HG02970 (cell line): Measurements from ENCODE around the gene OSM.
A peak's percentile ranks its signal among the peaks of the same experiment; 100 is the strongest.

Experiments used
- ATAC-seq: cut with Tn5 transposase; IDR thresholded peaks from one replicate; pipeline ENCODE4 v1.9.1; 2021; ENCODE audit warnings: mild to moderate bottlenecking, moderate library complexity, moderate number of reproducible peaks; ENCODE audit not compliant: unreplicated experiment, low FRiP score

Gene OSM

DNA sequence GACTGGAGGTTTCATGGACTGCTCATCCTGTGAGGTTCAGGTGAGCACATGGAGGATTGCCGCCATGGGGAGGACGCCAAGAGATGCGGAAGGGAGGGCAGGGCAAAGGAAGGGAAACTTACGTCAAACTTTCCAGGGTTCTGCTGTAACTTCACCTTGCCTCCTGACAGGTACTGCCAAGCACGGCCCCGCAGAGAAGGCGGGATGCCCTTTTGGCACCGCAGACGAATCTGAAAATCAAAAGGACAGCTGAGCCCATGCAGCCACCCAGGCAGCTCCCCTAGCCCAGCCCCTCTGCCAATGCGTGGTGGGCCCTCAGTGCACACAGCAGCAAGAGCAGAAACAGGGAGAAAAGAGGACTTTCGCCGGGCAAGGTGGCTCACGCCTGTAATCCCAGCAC is 32.7 kb upstream of the OSM start:
- no peak for ATAC-seq

GRCh38 chr22:30297991-30298701 is 31.5 kb upstream of the OSM start:
- no peak for ATAC-seq

GRCh38 chr22:30297276-30297990 is 30.8 kb upstream of the OSM start:
- no peak for ATAC-seq

DNA sequence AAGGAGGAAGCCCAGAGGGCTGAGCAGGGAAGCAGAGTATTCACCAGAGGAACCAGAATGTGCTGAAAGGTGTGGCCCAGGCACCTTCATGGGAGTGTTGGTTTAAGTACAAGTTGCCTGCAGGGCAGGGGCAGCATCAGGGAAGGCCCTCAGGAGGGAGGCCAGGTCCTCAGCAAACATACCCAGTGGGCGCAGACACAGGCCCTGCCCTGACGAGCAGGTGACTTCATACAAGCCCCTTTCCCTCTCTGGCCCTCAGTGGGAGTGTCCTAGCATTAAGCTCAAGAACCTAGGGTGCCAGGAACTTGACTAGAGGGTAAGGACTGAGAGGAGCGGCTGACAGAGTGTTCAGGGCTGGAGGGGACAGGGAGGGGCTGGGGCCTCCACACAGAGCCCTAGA is 30.2 kb upstream of the OSM start:
- no peak for ATAC-seq

DNA sequence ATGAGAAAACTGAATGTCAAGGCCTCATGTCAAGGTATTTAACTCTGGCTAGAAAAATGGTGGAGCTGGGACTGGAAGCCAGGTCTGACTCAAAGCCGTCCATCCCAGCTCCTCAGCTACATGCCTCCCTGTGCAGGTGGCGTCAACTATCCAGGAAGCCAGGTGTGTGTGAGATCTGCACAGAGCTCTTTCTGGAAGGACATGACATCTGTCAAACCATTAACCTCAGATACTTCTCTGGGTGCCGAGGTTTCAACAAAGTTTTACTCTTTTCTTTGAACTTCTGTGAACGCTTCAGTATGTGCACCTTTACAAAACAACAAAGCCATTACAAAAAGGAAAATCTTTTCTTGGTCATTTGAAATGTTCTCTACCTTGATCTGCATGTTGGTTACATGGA is 29.7 kb upstream of the OSM start:
- no peak for ATAC-seq

DNA sequence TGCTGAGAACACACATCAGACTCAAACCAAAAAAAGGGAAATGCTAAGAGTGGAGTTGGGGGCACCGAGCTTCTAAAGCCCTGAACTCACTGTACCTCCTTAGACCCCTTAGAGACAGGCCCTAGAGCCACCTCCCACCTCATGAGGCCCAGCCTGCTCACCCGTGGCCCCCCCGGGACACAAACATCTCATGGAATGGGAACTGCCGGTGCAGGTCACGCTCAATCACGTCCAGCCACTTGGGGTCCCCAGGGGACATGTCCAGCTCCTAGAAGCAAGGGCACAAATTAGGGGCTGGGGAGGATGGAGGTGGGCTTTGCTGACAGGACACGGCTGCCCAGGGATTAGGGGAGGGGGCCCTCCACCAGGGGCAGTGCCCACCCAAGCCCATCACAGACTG is 28.9 kb upstream of the OSM start:
- no peak for ATAC-seq

GRCh38 chr22:30294830-30295229 is 28.2 kb upstream of the OSM start:
- no peak for ATAC-seq

GRCh38 chr22:30294066-30294465 is 27.4 kb upstream of the OSM start:
- ATAC-seq, result no peak

DNA sequence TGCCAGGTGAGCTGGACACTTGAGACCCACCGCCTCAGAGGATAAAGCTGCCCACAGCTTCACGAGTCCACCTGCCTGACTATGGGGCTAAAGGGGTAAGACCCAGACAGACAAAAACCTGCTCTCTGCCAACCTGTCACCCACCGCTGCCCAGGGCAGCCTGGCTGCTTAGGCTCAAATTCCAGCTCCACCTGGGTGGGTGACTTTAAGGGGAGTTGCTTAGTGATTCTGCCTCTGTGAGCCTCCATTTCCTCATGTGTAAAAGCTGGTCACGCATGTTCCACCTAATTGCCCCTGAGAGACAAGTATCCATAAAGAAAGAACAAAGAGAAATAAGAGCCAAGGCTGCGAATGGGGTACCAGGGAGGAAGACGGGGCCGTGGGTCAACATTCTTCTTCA is 26.4 kb upstream of the OSM start:
- ATAC-seq, result no peak

DNA sequence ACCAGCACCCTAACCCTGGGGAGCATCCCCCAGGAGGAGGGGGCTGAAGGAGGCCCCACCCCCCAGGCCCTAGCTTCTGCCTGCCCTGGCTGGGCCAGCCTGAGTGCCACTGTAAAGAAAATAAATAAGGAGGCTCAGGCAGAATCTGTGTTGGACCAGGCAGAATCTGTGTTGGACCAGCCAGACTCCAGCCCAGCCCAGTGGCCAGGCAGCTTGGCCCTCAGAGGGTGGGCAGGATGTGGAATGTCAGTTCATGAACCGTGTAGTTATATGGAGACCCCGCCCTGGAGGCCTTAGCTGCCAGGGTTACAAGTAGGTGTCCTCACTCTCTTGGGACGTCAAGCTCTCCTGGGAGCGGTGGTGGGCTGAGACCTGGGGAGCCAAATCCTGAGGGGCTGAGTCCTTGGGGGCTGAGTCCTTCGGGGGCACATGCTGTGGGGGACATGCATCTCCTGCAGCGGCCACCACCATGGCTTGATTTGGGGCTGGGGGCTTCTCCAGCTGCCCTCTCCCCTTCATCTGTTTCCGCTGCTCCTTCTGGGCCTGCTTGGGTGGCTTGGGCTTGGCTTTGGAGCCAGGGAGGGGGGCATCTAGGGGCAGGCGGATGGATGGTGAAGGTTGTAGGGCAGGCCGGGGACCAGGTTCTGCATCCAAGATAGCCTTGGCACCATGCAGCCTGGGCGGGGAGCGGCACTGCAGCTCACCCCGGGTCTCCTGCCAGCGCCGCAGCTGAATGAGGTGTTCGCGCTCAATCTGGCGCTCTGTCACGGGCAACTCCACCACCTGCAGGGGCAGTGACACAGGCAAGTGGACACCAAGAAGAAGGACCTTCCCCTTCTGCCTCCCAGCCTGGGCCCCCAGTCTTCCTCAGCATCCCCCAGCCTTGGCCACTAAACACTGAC is 25.7 kb upstream of the OSM start:
- ATAC-seq, result no peak

- no peak for ATAC-seq
These were observed 24.6 kb upstream of the OSM start for GRCh38 chr22:30291058-30291892.

GRCh38 chr22:30290342-30291057 is 23.8 kb upstream of the OSM start:
- no peak for ATAC-seq

GRCh38 chr22:30289980-30290313 is 23.3 kb upstream of the OSM start:
- no peak for ATAC-seq

- ATAC-seq, result peak; percentile 65
These were observed 22.7 kb upstream of the OSM start, which contains the start of gene CASTOR1 for GRCh38 chr22:30289141-30289979. TSS of gene CASTOR1 (minus strand) at chr22:30289505. CDS start at chr22:30289497, 8 bp downstream.

- no peak for ATAC-seq
These were observed 21.9 kb upstream of the OSM start for GRCh38 chr22:30288419-30289140.

- no peak for ATAC-seq
These were observed 21.2 kb upstream of the OSM start for GRCh38 chr22:30287648-30288418.

DNA sequence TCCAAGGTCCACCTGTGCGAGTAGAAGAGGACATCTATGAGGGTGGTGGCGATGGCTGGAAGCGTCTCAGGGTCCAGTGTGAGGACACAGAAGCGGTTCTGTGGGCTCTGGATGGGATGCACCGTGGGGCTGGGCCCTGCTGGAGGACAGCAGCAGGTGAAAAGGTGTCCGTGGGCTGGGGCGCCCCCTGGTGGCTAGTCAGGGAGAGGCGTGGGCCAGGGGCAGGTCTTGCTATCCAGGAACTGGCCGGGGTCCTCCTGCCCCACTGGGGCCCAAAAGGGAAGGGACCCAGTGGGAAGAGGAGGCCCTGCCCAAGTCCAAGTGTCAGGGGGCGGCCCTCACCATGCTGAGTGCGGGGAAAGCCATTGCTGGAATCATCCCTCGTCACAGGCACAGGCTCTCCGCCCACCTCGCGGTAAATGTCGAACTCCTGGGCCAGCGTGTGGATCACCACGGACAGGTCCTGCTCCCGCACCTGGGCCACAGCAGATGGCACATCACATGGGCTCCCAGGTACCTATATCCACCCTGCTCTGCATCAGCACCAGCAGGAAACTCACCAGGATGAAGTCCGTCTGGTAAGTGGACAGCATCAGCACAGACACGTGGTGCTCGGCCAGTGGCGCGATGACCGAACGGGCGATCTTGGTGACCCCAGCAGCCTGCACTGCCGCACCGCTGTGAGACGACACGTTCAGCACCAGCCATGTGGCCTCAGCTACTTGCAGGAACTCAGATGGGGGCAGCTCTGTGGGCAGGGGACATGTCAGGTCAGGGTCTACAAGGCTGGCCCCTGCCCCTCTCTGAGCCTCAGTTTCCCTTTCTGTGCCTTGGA is 20.4 kb upstream of the OSM start:
- ATAC-seq, result no peak
